ENCODE results near the gene ALK. TPM values are rescaled to one million over a fixed set of nuclear protein-coding genes. Genes with fewer than 3 reads are reported as not detected.

Gene ALK
- total RNA-seq, 2 donors from 2014 or later: 0.16 to 0.26 TPM

DNA sequence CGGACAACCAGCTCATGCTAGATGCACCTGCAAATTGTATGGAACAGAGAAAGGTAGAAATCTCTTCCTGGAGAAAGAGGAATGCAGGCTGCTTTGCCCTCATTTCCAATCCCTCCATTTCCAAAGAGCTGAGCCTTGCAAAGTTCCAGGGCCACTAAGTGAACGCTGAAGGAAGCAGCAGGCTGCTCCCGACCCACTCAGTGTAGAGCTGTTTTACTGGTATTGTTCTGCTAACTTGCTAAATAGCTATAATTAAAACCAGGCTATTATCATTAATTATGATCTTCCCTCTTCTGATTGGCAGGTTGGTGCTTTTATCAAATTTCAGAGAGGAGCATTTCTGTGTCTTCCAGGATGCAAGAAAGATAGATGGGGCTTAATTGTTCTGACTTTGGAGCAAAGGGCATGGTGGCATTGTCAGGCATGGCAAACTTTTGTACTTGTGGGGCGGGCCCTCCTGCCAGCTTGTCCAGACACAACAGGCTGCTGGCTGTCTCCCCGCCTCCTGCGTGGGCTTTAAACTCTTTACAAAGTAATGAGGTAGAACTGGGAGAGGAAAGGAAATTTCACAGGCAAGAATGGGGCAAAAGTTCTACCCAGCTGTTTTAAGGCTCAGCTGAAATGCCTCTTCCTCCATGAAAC is 40.2 kb downstream of the ALK start:
- no peaks in the 10 kb centered on the region for H3K36me3 ChIP-seq
- H3K9me3 ChIP-seq: peaks cover 3 to 4% of the 10 kb centered on the region in 2 donors
- H3K4me3 ChIP-seq: no peak overlapping the region
- H3K4me1 ChIP-seq: no peaks in the 10 kb centered on the region
- no peak overlapping the region for H3K27ac ChIP-seq
- H3K27me3 ChIP-seq: no peaks in the 10 kb centered on the region
- no peak for DNase-seq (ENCODE audit: low spot score)
- TF ChIP-seq, protein P1, sequence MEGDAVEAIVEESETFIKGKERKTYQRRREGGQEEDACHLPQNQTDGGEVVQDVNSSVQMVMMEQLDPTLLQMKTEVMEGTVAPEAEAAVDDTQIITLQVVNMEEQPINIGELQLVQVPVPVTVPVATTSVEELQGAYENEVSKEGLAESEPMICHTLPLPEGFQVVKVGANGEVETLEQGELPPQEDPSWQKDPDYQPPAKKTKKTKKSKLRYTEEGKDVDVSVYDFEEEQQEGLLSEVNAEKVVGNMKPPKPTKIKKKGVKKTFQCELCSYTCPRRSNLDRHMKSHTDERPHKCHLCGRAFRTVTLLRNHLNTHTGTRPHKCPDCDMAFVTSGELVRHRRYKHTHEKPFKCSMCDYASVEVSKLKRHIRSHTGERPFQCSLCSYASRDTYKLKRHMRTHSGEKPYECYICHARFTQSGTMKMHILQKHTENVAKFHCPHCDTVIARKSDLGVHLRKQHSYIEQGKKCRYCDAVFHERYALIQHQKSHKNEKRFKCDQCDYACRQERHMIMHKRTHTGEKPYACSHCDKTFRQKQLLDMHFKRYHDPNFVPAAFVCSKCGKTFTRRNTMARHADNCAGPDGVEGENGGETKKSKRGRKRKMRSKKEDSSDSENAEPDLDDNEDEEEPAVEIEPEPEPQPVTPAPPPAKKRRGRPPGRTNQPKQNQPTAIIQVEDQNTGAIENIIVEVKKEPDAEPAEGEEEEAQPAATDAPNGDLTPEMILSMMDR (IDR thresholded peaks at IDR 0.05): no peak

DNA sequence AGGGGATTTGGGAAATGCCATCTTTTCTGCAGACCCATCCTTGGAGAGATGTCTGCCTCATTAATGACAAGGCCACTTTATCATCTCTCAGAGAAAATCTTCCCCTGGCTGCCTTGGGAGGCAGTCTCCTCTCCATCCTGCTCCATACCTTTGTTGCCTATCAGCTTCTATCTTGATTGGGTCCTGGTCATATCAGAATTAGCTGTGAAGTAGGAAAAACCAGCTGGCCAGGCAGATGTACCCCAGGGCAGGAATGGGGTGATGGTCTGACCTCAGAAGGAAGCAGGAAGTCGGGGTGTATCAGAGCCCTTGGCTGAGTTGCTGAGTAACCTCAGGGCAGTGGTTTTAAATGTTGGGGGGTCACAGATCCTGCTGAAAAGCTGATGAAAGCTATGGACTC is 41.3 kb downstream of the ALK start:
- Histone ChIP-seq H3K36me3 (no peaks in the 10 kb centered on the region), H3K4me1 (no peaks in the 10 kb centered on the region), H3K4me3 (no peak overlapping the region), H3K9me3 (peaks cover 3 to 4% of the 10 kb centered on the region in 2 donors), H3K27ac (no peak overlapping the region), H3K27me3 (no peaks in the 10 kb centered on the region)
- no peak for DNase-seq (ENCODE audit: low spot score)
- TF ChIP-seq, protein P1 (IDR thresholded peaks at IDR 0.05): no peak

DNA sequence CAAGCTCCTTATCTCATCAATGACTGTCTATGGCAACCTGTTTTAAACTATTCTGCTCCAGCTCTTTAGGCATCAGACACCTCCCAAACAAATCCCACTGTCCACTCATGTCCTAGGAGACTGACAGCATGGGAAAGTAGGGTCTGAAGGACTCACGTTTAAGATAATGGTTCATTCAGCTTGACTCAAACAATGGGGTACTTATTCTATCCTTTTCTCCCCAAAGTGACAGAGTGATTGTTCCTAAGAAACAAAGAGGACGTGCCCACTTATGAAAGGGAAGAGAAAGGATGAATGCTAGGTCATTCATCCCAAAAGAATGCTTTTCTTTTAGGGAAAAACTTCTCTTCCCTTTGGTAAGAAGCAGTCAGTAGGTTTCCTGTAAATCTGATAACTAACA is 41.9 kb downstream of the ALK start:
- no peaks in the 10 kb centered on the region for H3K27me3 ChIP-seq
- H3K27ac ChIP-seq: no peak overlapping the region
- peaks cover 0 to 3% of the 10 kb centered on the region in 2 donors for H3K9me3 ChIP-seq
- no peak overlapping the region for H3K4me3 ChIP-seq
- TF ChIP-seq, protein P1 (IDR thresholded peaks at IDR 0.05): no peak
- no peaks in the 10 kb centered on the region for H3K4me1 ChIP-seq
- DNase-seq (ENCODE audit: low spot score): no peak
- H3K36me3 ChIP-seq: no peaks in the 10 kb centered on the region

DNA sequence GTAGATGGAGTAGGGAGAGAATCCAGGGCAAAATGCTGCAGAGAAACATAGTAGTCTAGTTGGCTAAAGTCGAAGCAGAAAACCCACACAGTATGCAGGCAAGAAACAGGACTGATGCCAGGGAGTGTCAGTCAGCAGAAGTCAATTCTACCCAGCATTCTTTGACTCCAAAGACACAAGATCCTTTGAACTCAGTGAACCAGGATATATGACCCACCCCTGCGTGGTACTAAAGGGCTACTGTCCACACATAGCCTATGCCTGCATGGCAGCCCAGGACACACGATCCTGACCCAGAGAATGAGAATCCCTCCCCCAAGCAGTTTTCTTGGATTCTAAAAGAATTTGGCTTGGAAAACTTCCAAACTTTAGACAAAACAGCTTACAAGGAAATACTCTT is 42.5 kb downstream of the ALK start:
- no peaks in the 10 kb centered on the region for H3K9me3 ChIP-seq
- no peak for DNase-seq (ENCODE audit: low spot score)
- H3K36me3 ChIP-seq: no peaks in the 10 kb centered on the region
- H3K27ac ChIP-seq: no peak overlapping the region
- H3K4me3 ChIP-seq: no peak overlapping the region
- no peaks in the 10 kb centered on the region for H3K27me3 ChIP-seq
- no peaks in the 10 kb centered on the region for H3K4me1 ChIP-seq
- TF ChIP-seq, protein P1 (IDR thresholded peaks at IDR 0.05): no peak

DNA sequence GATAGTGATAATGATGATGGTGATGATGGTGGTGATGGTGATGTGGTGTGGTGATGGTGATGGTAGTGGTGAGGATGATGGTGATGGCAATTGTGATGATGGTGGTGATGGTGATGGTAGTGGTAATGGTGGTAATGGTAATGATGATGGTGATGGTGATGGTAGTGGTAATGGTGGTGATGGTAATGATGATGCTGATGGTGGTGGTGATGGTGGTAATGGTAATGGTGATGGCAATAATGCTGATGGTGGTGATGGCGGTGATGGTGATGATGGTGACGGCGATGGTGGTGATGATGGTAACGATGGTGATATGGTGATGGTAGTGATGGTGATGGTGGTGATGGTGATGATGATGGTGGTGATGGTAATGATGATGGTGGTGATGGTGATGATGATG is 45.0 kb downstream of the ALK start:
- Histone ChIP-seq H3K36me3 (no peaks in the 10 kb centered on the region), H3K4me3 (no peak overlapping the region), H3K9me3 (no peaks in the 10 kb centered on the region), H3K27ac (no peak overlapping the region), H3K27me3 (no peaks in the 10 kb centered on the region), H3K4me1 (no peaks in the 10 kb centered on the region)
- no peak for DNase-seq (ENCODE audit: low spot score)
- TF ChIP-seq, protein P1 (IDR thresholded peaks at IDR 0.05): no peak

DNA sequence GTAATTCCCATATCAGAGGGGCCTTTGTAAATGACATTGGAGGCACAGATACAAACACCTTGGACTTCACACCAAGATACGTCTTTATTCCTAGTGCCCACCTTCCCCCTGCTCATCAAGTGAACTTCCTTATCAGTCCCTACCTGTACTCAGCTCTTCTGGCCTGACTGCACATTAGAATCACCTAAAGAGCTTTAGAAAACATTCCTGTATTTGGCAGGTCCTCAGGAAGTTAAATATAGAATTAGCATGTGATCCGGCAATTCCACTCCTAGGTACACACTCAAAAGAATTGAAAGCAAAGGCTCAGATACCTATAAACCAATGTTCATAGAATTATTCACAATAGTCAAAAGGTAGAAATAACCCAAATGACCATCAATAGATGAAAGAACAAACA is 46.6 kb downstream of the ALK start:
- H3K4me3 ChIP-seq: no peak overlapping the region
- H3K9me3 ChIP-seq: no peaks in the 10 kb centered on the region
- H3K36me3 ChIP-seq: no peaks in the 10 kb centered on the region
- no peak for DNase-seq (ENCODE audit: low spot score)
- H3K27ac ChIP-seq: no peak overlapping the region
- no peaks in the 10 kb centered on the region for H3K4me1 ChIP-seq
- no peaks in the 10 kb centered on the region for H3K27me3 ChIP-seq
- TF ChIP-seq, protein P1 (IDR thresholded peaks at IDR 0.05): no peak

All from right atrium auricular region (tissue), 2 donors.